HG02884 (cell line): ENCODE data around the gene TRMT10B.

Experiments
- ATAC-seq: cut with Tn5 transposase; IDR thresholded peaks from one replicate; pipeline ENCODE4 v1.9.1; 2021; ENCODE audit warnings: mild to moderate bottlenecking, moderate library complexity; ENCODE audit not compliant: unreplicated experiment

Gene TRMT10B

GRCh38 chr9:37753489-37754190 lies at the start of gene TRMT10B:
TSS of gene TRMT10B (plus strand) at chr9:37753805. CDS start at chr9:37761932, 8,127 bp downstream.
- peak; percentile 75 for ATAC-seq

GRCh38 chr9:37705787-37706186 lies 47.8 kb upstream of the TRMT10B start:
- no peak for ATAC-seq

GRCh38 chr9:37706290-37706689 lies 47.3 kb upstream of the TRMT10B start:
- ATAC-seq, result no peak

GRCh38 chr9:37707748-37708147 lies 45.9 kb upstream of the TRMT10B start:
- no peak for ATAC-seq

GRCh38 chr9:37710046-37710445 lies 43.6 kb upstream of the TRMT10B start:
- ATAC-seq, result no peak

GRCh38 chr9:37715260-37715659 lies 38.3 kb upstream of the TRMT10B start:
- no peak for ATAC-seq

- no peak for ATAC-seq
Observed at GRCh38 chr9:37715991-37716505, 37.6 kb upstream of the TRMT10B start.

- ATAC-seq, result no peak
Observed at GRCh38 chr9:37719526-37719925, 34.1 kb upstream of the TRMT10B start.

GRCh38 chr9:37727013-37727412 lies 26.6 kb upstream of the TRMT10B start:
- ATAC-seq, result no peak

GRCh38 chr9:37729499-37729898 lies 24.1 kb upstream of the TRMT10B start:
- ATAC-seq, result no peak

- ATAC-seq, result no peak
Observed at GRCh38 chr9:37730256-37730655, 23.3 kb upstream of the TRMT10B start.

- no peak for ATAC-seq
Observed at GRCh38 chr9:37730839-37731238, 22.8 kb upstream of the TRMT10B start.

- no peak for ATAC-seq
Observed at GRCh38 chr9:37732086-37732741, 21.4 kb upstream of the TRMT10B start.

GRCh38 chr9:37732952-37733351 lies 20.7 kb upstream of the TRMT10B start:
- ATAC-seq, result no peak

- no peak for ATAC-seq
Observed at GRCh38 chr9:37739222-37739621, 14.4 kb upstream of the TRMT10B start.

- ATAC-seq, result no peak
Observed at GRCh38 chr9:37740128-37740527, 13.5 kb upstream of the TRMT10B start.

GRCh38 chr9:37740631-37741328 lies 12.8 kb upstream of the TRMT10B start:
- no peak for ATAC-seq

GRCh38 chr9:37745970-37746369 lies 7.6 kb upstream of the TRMT10B start:
- no peak for ATAC-seq

GRCh38 chr9:37746448-37747270 lies 6.9 kb upstream of the TRMT10B start:
- ATAC-seq, result no peak

- ATAC-seq, result no peak
Observed at GRCh38 chr9:37747271-37747753, 6.3 kb upstream of the TRMT10B start.

- no peak for ATAC-seq
Observed at GRCh38 chr9:37749129-37749528, 4.5 kb upstream of the TRMT10B start.
